Tibial nerve (tissue), 4 donors: ENCODE results near the gene TMEM204. TPM values are rescaled to one million over a fixed set of nuclear protein-coding genes. Genes with fewer than 3 reads are reported as not detected.

Experiments
- DNase-seq, 2 donors: peaks; one replicate each; pipeline ENCODE4 v3.0.0-alpha.2; 2019; ENCODE audit warnings: low spot score in 2 of 2
- H3K27ac ChIP-seq, 4 donors: fragments of 200-600 bp; sonication (generic) in 3 of 4; one replicate each; pipeline ENCODE4 v1.5.1; 2017 to 2019; ENCODE audit warnings: mild to moderate bottlenecking in 1 of 4
- H3K27me3 ChIP-seq, 2 donors: fragments of 200-600 bp; sonication (generic) in 1 of 2; one replicate each; pipeline versions ENCODE4 v1.5.1 to v1.6.0; 2017 to 2019
- H3K36me3 ChIP-seq, 3 donors: fragments of 200-600 bp; sonication (generic); one replicate each; pipeline ENCODE4 v1.5.1; 2018 to 2019
- H3K4me1 ChIP-seq, 4 donors: fragments of 200-600 bp; sonication (generic) in 3 of 4; one replicate each; pipeline ENCODE4 v1.5.1; 2017 to 2019
- H3K4me3 ChIP-seq, 4 donors: fragments of 200-600 bp; sonication (generic) in 3 of 4; one replicate each; pipeline ENCODE4 v1.5.1; 2017 to 2019; ENCODE audit warnings: mild to moderate bottlenecking in 1 of 4, moderate library complexity in 1 of 4
- H3K9me3 ChIP-seq, 4 donors: fragments of 200-600 bp; sonication (generic) in 3 of 4; one replicate each; pipeline ENCODE4 v1.5.1; 2017 to 2019
- EP300 ChIP-seq, 2 donors: sonication (generic); formaldehyde crosslinking; IDR thresholded peaks; one replicate each; pipeline ENCODE4 v1.6.1; 2017; ENCODE audit warnings: antibody characterized with exemption in 2 of 2, mild to moderate bottlenecking in 1 of 2
- POLR2A ChIP-seq, 2 donors: fragments of 450-650 bp; IDR thresholded peaks; one replicate each; pipeline ENCODE4 v1.6.1; 2017; ENCODE audit warnings: antibody characterized with exemption in 2 of 2, mild to moderate bottlenecking in 2 of 2, moderate library complexity in 2 of 2
- WGBS, 2 donors: methylation state at CpG; one replicate each; pipeline ENCODE4 v1.1.5; 2018; 5-methylcytosine and 5-hydroxymethylcytosine counted together
- total RNA-seq, 4 donors: library from RNA; depleted of rRNA; stranded (reverse); fragments of >200 nt; gene quantifications; one replicate each; pipeline ENCODE4 v1.1.0, GENCODE V29; 2016
- TF ChIP-seq, protein P1 (sequence below), 5 experiments: fragments of 200-600 bp in 3 of 5; fragments of 450-650 bp in 2 of 5; sonication (generic) in 3 of 5; IDR thresholded peaks; one replicate each; pipeline ENCODE4 v1.5.1; 2016 to 2019; ENCODE audit warnings: antibody characterized with exemption in 5 of 5, mild to moderate bottlenecking in 3 of 5, moderate library complexity in 2 of 5

The TMEM204 gene
- total RNA-seq, 4 donors from 2014 or later = 46.3 to 53.7 (median 48.9) TPM

DNA sequence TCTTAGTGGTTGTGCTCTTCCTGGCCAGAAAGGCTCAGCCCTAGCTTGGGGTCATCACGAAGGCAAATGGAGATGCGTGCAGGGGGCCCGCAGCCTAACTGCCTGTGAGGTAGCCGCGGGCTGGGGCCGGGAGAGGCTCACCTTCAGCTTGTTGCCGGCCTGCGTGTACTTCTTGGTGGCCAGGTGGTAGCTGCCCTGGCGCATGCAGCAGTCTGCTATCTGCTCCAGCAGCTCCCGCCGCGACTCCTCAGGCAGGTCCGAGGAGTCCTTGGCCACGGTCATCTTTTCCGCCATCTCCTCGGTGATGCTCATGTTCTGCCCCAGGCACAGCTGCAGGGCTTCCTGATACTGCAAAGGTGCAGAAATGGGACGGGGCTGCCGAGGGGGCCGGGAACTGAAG is 13.0 kb upstream of the TMEM204 start:
- Histone ChIP-seq H3K9me3 (peaks cover 0 to 1% (median 0%) of the 10 kb centered on the region in 4 donors), H3K36me3 (peaks cover 0 to 90% (median 0%) of the 10 kb centered on the region in 3 donors), H3K27ac (no peak overlapping the region), H3K4me1 (no peaks in the 10 kb centered on the region), H3K4me3 (no peak overlapping the region), H3K27me3 (no peaks in the 10 kb centered on the region)
- TF ChIP-seq POLR2A (IDR thresholded peaks at IDR 0.05) = no peak
- TF ChIP-seq EP300 (IDR thresholded peaks at IDR 0.05) = no peak
- TF ChIP-seq, protein P1, sequence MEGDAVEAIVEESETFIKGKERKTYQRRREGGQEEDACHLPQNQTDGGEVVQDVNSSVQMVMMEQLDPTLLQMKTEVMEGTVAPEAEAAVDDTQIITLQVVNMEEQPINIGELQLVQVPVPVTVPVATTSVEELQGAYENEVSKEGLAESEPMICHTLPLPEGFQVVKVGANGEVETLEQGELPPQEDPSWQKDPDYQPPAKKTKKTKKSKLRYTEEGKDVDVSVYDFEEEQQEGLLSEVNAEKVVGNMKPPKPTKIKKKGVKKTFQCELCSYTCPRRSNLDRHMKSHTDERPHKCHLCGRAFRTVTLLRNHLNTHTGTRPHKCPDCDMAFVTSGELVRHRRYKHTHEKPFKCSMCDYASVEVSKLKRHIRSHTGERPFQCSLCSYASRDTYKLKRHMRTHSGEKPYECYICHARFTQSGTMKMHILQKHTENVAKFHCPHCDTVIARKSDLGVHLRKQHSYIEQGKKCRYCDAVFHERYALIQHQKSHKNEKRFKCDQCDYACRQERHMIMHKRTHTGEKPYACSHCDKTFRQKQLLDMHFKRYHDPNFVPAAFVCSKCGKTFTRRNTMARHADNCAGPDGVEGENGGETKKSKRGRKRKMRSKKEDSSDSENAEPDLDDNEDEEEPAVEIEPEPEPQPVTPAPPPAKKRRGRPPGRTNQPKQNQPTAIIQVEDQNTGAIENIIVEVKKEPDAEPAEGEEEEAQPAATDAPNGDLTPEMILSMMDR (IDR thresholded peaks at IDR 0.05) = no peak
- DNase-seq = no peak
- 90 to 95% methylated on average over 11 to 19 of the region's 19 CpGs for WGBS, 2 donors

DNA sequence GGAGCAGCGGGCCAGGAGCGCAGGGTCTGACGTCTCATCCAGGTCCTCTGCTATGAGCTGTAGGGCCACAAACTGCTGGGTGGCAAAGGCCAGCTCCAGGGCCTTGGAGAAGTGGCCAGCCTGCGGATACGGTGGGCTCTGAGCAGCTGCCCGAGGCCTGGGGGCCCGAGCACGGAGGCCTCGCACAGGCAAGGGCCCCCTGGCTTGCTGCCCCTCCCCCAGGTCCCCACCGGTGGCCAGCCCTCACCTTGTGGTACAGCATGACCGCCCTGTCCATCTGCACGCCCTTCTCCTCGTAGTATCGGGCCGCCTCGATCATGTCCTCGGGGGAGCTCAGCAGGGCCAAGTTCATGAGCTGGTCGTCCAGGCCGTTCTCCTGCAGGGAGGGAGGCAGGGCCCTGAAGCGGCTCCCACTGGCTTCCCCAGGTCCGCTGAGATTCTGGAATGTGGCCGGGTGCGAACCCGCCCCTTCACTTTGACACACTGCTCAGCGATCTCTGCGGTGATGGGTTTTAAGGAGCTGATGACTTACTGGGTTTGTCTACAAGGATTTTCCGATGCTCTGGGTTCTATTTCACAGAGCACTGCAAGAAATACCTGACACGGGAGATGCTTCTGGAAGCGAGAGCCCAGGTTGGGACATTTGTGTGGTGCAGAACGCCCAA is 9.8 kb upstream of the TMEM204 start:
- Histone ChIP-seq H3K9me3 (no peaks in the 10 kb centered on the region), H3K4me3 (no peak overlapping the region), H3K27me3 (no peaks in the 10 kb centered on the region), H3K36me3 (peaks cover 0 to 66% (median 0%) of the 10 kb centered on the region in 3 donors), H3K27ac (no peak overlapping the region), H3K4me1 (peaks cover 0 to 8% (median 0%) of the 10 kb centered on the region in 4 donors)
- WGBS, 2 donors = 88 to 90% methylated on average over 18 to 30 of the region's 30 CpGs
- DNase-seq = no peak
- TF ChIP-seq EP300 (IDR thresholded peaks at IDR 0.05) (no peak), POLR2A (IDR thresholded peaks at IDR 0.05) (no peak)
- TF ChIP-seq, protein P1 (IDR thresholded peaks at IDR 0.05) = no peak

DNA sequence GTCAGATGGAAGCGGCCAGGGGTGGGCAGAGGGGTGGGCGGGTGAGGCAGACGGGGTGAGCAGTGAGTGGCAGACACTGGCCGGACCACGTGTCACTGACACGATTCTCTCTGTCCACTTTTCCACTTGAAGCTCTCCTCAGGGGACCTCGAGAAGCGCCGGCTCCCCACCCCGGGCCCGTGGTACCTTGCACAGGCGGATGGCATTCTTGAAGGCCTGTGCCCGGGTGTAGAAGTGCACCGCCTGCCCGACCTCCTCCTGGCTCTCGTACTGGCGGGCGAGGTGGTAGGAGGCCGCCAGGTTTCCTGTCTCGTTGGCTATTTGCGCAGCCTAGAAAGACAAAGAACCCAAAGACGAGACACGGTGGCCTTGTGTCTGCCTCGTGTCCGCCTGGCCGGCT is 9.1 kb upstream of the TMEM204 start:
- WGBS, 2 donors = 88 to 92% methylated on average over 25 to 26 of the region's 26 CpGs
- DNase-seq = no peak

DNA sequence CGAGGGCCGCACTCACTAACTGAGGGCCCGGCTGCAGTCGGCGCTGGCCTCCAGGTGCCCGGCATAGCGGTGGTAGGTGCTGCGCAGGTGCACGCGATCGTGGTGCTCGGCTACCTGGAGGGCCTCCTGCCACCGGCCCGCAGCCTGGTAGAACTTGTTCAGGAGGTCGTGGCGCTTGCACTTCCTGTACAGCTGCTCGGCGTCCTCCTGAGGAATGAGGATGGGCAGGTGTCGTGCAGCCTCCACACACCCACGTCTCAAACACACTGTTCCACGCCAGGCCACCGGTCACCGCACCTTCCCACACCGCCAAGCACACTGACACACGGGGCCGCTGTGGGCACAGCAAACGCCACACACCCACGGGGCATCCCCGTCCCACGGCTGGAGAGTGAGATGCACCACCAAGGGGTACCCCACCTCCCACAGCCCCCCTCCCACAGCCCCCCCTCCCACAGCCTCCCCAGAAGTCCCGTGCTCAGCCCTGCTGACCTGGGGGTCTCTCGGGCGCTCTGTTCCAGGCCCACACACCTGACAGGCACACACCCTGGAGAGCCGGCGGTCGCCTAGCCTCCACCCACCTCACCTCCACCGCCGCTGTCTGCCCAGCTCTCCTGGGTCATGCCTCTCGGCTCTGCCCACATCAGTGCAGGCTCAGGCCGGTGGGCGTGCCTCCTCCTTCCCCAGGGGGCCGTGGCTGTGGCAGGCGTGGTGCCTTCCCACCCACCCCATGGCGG is 7.4 kb upstream of the TMEM204 start:
- Histone ChIP-seq H3K9me3 (no peaks in the 10 kb centered on the region), H3K27me3 (no peaks in the 10 kb centered on the region), H3K4me1 (peaks cover 0 to 15% (median 0%) of the 10 kb centered on the region in 4 donors), H3K36me3 (peaks cover 0 to 43% (median 0%) of the 10 kb centered on the region in 3 donors), H3K27ac (no peak overlapping the region), H3K4me3 (no peak overlapping the region)
- TF ChIP-seq POLR2A (IDR thresholded peaks at IDR 0.05) = no peak
- TF ChIP-seq, protein P1 (IDR thresholded peaks at IDR 0.05) = no peak
- TF ChIP-seq EP300 (IDR thresholded peaks at IDR 0.05) = no peak
- DNase-seq = no peak
- WGBS, 2 donors = 88 to 92% methylated on average over 38 to 43 of the region's 44 CpGs

More for the DNA sequence above, 9.1 kb upstream of the TMEM204 start:
- Histone ChIP-seq H3K9me3 (no peaks in the 10 kb centered on the region), H3K4me1 (peaks cover 0 to 8% (median 0%) of the 10 kb centered on the region in 4 donors), H3K27ac (no peak overlapping the region), H3K36me3 (peaks cover 0 to 60% (median 0%) of the 10 kb centered on the region in 3 donors), H3K27me3 (no peaks in the 10 kb centered on the region), H3K4me3 (no peak overlapping the region)
- TF ChIP-seq EP300 (IDR thresholded peaks at IDR 0.05) (no peak), POLR2A (IDR thresholded peaks at IDR 0.05) (no peak)
- TF ChIP-seq, protein P1 (IDR thresholded peaks at IDR 0.05) = no peak
